GM12865 (cell line): ENCODE data around the gene DNAH10.
A peak's percentile ranks its signal among the peaks of the same experiment; 100 is the strongest.
"Not testable (repeated sequence)": the region's sequence is repeated elsewhere in the genome, so short reads cannot be mapped to it uniquely, and the experiment has no call there.

ENCODE experiments used
- DNase-seq: peaks from one replicate; pipeline ENCODE4 v3.0.0; 2010; ENCODE audit warnings: low read depth
- H3K4me3 ChIP-seq: 2 replicates; pipeline ENCODE4 v1.5.1; 2011; ENCODE audit warnings: mild to moderate bottlenecking, low read depth, low read length, control low read depth
- CTCF ChIP-seq: IDR thresholded peaks from 2 replicates; pipeline ENCODE4 v1.5.1; 2011; ENCODE audit warnings: low read length, control low read depth, low read depth, inconsistent platforms; ENCODE audit not compliant: insufficient read depth; ENCODE audit errors: missing control alignments

The DNAH10 gene

GRCh38 chr12:123906711-123907420 lies 144.8 kb downstream of the DNAH10 start:
- no peak for TF ChIP-seq CTCF
- no peak for DNase-seq
- no peak overlapping the region for H3K4me3 ChIP-seq

- DNase-seq: no peak
- no peak overlapping the region for H3K4me3 ChIP-seq
- TF ChIP-seq CTCF: no peak
These were observed 145.8 kb downstream of the DNAH10 start for GRCh38 chr12:123907726-123908476.

GRCh38 chr12:123908884-123909725 lies 147.0 kb downstream of the DNAH10 start:
- DNase-seq: no peak
- H3K4me3 ChIP-seq: no peak overlapping the region
- no peak for TF ChIP-seq CTCF

- TF ChIP-seq CTCF: no peak
- DNase-seq: no peak
- no peak overlapping the region for H3K4me3 ChIP-seq
These were observed 148.0 kb downstream of the DNAH10 start for GRCh38 chr12:123910057-123910456.

GRCh38 chr12:123910761-123911193 lies 148.7 kb downstream of the DNAH10 start:
- TF ChIP-seq CTCF: no peak
- DNase-seq: no peak
- H3K4me3 ChIP-seq: no peak overlapping the region

- H3K4me3 ChIP-seq: not testable (repeated sequence)
- DNase-seq: peak; percentile 28
These were observed 149.7 kb downstream of the DNAH10 start for GRCh38 chr12:123911672-123912409.
